HG02981 (cell line): ENCODE results near the gene NLRX1.
"Not testable (repeated sequence)": the region's sequence is repeated elsewhere in the genome, so short reads cannot be mapped to it uniquely, and the experiment has no call there.

Source experiments
- ATAC-seq: cut with Tn5 transposase; IDR thresholded peaks from one replicate; pipeline ENCODE4 v1.9.1; 2021; ENCODE audit warnings: mild to moderate bottlenecking, moderate library complexity; ENCODE audit not compliant: unreplicated experiment

NLRX1 gene

DNA sequence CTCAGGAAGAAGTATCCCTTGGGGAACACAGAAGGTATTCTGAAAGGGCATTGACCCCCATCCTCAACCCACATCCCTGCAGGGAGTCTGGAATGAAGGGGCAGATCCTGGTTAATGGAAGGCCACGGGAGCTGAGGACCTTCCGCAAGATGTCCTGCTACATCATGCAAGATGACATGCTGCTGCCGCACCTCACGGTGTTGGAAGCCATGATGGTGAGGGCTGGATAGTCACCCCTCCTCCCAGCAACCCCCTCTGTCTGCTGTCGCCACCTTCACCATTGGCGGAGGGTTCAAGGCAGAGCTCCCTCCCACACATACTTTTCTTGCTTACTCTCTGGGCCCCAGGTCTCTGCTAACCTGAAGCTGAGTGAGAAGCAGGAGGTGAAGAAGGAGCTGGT, 14.3 kb upstream of the NLRX1 start:
- ATAC-seq: no peak

DNA sequence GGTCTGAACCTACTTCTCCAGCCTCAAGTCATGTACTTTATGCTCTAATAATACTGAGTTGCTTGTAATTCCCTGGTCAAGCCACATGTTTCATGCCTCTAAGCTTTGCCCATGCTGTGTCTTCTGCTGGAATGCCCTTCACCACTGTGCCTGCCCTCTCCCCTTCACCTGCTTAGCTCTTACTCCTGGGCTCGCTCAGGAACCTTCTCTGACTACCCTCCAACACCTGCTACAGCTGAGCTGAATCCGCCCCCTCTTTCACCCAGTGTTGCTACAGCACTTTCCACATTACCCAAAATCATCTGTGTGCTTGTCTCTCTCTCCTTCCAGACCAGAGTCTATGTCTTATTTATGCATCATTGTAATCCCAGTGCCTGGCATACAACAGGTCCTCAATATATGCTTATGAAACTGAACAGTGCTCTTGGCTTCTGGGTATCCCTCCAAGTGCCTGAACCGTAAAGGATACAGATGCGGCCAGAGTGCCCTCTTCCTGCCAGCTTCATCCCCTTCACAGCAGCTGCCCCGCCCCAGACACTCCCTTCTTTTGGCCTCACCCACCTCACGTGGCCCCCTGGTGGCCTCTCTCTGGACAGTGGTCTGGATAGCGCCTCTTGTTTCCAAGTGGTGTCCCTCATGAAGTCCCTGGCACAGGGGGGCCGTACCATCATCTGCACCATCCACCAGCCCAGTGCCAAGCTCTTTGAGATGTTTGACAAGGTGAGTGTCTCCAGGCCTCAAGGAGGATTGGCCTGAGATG, 12.6 kb upstream of the NLRX1 start:
- ATAC-seq: no peak

DNA sequence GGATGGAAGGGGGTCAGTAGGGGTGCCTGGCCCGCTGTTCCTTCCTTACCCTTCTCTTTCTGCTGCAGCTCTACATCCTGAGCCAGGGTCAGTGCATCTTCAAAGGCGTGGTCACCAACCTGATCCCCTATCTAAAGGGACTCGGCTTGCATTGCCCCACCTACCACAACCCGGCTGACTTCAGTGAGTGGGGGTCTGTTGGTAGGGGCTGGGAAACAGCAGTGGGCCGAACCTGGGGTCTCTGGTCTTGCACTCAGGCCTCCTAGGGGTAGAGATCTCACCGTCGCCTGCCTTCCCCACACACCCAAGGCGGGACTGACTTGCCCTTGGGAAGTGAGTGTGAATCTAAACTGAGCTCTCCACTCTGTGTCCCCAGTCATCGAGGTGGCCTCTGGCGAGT, 12.0 kb upstream of the NLRX1 start:
- no peak for ATAC-seq

DNA sequence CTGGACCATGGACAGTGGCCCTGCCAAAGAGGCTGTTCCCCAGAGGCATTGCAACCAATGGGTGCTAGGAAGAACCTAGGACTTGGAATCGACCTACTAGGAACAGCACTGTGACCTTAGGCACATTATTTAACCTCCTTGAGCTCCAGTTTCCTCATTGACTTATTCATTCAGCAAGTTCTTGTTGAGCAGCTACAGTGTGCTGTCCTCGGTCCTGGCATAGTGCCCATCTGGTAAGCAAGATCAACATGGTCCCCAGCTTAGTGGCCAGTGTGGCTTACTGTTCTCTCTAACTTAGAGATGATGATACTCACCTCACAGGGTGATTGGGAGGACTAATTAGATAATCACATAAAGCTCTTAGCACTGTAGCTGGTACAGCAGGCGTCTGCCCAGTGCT, 11.5 kb upstream of the NLRX1 start:
- no peak for ATAC-seq

DNA sequence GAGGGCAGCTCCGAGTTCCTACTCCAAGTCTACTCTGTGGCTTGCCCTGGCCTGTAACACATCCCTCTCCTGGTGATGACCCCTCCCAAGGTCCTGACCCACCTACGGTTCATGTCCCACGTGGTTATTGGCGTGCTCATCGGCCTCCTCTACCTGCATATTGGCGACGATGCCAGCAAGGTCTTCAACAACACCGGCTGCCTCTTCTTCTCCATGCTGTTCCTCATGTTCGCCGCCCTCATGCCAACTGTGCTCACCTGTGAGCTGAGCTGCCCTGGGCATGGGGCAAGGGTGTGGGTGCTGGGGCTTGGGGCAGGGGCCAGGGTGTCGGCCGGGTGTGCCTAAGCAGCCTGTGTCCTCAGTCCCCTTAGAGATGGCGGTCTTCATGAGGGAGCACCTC, 10.1 kb upstream of the NLRX1 start:
- ATAC-seq: no peak

GRCh38 chr11:119160151-119160550, 8.4 kb upstream of the NLRX1 start:
- no peak for ATAC-seq

- no peak for ATAC-seq
Measured at GRCh38 chr11:119161871-119162270, 6.7 kb upstream of the NLRX1 start.

DNA sequence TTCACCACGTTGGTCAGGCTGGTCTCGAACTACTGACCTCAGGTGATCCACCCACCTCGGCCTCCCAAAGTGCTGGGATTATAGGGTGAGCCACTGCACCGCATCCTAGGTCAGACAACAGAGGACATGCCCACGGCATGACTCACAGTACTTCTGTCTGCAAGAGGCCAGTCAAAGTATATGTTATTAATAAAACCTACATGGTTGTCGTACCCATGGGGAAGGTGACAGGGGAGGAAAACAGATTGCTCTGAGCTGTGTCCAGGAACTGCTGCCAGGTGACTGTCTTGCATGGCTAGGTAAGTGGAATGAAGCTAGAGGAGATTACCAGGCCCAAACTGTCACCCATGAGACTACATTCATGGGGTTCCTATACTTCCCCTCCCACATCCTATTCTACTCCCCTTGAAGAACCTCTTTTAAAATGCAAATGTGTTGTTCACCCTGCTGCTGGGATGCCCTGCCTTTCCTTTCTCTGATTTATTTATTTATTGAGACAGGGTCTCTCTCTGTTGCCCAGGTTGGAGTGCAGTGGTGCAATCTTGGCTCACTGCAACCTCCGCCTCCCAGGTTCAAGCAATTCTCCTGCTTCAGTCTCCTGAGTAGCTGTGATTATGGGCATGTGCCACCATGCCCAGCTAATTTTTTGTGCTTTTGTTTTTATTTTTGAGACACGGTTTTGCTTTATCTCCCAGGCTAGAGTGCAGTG, 2.0 kb upstream of the NLRX1 start:
- ATAC-seq: no peak

DNA sequence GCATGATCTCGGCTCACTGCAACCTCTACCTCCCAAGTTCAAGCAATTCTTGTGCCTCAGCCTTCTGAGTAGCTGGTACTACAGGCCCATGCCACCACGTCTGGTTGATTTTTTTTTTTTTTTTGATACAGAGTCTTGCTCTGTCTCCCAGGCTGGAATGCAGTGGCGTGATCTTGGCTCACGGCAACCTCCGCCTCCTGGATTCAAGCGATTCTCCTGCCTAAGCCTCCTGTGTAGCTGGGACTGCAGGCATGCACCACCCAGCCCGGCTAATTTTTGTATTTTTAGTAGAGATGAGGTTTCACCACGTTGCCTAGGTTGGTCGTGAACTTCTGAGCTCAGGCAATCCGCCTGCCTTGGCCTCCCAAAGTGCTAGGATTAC, 1.5 kb upstream of the NLRX1 start:
- ATAC-seq: not testable (repeated sequence)

DNA sequence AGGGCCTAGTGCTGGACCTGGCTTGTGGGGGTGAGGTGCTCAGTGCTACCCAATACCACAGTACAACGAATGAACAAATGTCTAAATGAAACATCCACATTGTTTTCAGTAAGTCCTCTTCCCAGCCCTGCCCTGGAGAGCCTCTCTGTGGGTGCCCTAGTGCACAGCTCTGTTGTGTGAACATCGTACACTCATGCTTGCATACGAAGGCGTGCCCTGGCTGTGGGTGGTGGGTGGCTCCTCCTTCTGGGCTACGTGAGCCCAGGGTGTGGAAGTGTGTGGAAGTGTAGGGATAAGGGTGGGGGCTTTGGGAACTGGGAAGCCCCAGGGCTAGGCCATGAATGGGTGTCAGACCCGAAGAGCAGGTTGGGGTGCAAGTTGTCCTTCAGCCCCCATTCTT, 592 bp upstream of the NLRX1 start:
- no peak for ATAC-seq

DNA sequence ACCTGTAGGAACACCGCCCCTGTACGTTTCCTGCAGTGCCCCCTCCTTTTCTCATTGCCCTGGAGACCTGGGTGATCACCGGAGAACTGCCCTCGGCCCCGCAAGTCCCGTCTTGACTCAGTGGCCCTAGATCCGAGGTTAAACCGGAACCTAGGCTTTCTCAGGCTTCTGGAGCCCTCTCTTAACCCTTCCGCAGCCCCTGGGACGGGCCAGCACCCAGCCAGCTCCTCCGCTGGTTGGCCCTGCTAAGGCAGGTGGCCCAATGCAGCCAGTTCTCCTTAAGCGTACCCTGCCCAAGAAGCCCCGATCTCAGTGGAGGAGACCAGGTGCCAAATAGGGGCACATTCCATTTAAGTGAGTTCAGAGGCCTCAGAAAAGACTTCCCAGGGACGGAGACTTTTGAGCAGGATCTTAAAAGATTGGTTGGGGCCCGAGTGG, 776 bp downstream of the NLRX1 start:
- ATAC-seq: peak; percentile 24

GRCh38 chr11:119172513-119172912, 4.0 kb downstream of the NLRX1 start:
- ATAC-seq: no peak

GRCh38 chr11:119173453-119173852, 4.9 kb downstream of the NLRX1 start:
- no peak for ATAC-seq

- ATAC-seq: no peak
Measured at GRCh38 chr11:119175493-119176077, 7.1 kb downstream of the NLRX1 start.

DNA sequence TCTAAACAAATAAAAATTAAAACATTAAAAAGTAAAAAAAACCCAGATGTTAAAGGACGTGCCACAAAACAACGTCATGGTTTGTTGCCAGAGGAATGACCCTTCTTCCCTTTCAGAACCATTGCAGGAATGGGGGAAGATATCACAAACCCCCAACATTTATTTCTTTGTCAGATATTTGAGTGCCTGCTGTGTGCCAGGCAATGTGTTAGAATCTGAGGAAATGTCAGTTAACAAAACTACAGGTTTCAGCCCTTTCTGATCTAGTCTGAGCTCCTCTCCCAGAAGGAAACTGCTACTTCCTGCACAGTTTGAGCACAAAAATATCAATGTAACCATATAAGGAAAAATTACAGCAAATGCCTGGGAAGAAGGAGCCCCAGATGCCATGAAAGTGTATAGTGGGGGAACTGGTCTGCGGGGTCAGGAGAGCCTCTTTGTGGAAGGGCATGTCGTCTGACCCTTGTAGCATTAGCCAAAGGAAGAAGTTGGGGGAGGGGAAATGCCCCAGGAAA, 9.7 kb downstream of the NLRX1 start:
- no peak for ATAC-seq

DNA sequence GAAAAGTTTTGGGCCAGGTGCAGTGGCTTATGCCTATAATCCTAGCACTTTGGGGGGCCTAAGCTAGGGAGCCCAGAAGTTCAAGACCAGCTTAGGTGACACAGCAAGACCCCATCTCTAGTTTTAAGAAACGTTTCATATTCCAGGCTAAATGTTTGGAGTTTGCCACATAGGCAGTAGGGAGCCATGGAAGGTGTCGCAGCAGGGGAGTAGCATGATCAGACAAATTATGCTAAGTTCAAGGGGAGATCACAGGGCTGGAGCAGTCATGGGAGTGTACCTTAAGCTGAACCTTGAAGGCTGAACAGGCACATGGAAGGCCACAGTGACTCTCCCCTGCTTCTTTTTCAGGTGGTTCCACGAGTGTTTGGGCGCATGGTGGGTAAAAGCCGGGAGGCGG, 10.8 kb downstream of the NLRX1 start:
- no peak for ATAC-seq

GRCh38 chr11:119179983-119180382, 11.5 kb downstream of the NLRX1 start:
- no peak for ATAC-seq

GRCh38 chr11:119180729-119181676, 12.5 kb downstream of the NLRX1 start:
- ATAC-seq: no peak

DNA sequence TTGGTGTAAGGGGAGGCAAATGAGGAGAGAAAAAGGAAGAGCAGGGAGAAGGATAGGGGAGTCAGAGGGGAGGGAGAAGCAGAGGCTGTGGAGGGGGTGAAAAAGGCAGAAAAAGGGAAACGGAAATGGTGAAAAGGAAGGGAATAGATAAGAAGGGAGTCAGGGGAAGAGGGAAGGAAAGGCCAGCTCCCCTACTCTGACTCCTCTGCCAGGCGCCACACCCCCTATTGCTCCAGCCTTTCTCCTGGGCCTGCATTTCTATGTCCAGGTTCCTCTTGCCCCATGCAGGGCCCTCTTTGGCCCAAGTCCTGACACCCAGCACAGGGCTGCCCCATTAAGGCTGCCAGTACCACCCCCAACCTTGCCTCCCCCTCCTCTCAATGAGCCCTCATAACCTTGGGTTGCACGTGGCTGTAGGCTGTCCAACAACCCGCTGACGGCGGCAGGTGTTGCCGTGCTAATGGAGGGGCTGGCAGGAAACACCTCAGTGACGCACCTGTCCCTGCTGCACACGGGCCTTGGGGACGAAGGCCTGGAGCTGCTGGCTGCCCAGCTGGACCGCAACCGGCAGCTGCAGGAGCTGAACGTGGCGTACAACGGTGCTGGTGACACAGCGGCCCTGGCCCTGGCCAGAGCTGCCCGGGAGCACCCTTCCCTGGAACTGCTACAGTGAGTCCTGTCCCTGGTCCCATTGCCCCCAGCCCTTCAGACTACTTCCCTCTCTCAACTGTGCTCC, 13.3 kb downstream of the NLRX1 start:
- ATAC-seq: no peak

DNA sequence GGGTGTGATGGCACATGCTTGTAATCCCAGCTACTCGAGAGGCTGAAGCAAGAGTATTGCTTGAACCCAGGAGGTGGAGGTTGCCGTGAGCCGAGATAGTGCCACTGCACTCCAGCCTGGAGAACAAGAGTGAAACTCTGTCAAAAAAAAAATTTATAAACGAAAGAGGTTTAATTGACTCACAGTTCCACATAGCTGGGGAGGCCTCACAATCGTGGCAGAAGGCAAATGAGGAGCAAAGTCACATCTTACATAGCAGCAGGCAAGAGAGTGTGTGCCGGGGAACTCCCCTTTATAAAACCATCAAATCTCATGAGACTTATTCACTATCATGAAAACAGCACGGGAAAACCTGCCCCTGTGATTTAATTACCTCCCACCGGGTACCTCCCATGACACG, 15.9 kb downstream of the NLRX1 start:
- not testable (repeated sequence) for ATAC-seq
